DMS114 treated with DMSO at 0.1 percent for 48 hours (cell line): Measurements from ENCODE around the gene KEAP1.
"Not testable (repeated sequence)": the region's sequence is repeated elsewhere in the genome, so short reads cannot be mapped to it uniquely, and the experiment has no call there.

Experiments used
- DNase-seq: peaks from one replicate; lab custom pipeline; 2025; ENCODE audit not compliant: unreplicated experiment; lab: John Stamatoyannopoulos, UW

KEAP1 gene

DNA sequence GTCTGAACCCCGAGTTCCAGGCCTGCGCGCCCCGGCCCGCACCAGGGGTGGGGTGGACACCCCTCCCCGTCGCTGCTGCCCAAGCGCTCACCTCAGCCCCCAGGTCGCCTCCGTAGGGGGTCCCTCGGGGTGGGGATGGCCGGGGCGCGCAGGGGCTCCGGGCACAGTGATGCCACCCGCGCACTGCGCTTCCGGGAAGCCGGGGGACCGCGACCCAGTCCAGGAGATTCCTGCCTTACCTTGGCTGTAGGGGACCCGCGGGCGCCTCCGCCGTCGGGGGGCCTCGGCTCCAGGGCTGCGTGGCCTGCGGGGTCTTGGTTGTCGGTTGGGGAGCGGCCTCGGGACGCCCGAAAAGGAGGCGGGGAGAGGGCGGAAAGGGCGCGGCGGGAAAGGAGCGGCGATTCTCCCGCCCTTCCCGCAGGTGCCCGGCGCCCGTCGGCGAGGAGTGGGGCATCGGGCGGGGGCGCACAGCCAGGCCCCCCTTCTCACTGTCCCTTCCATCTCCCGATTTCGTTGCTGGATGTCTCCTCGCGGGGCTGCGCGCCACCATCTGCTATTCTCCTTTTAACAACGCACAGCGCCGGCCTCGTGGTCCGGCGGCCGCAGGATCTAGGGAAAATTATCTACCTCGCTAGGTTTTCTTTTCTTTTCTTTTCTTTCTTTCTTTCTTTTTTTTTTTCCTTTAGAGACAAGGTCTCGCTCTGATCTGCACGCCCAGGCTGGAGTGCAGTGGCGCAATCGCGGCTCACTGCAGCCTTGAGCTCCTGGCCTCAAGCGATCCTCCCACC is at the start of gene KEAP1:
TSS of gene KEAP1 (minus strand) at position 355 of the 788 bp plus-strand sequence. CDS start 3,323 bp downstream, outside the sequence.
- no peak for DNase-seq

GRCh38 chr19:10552510-10553053 is 49.4 kb upstream of the KEAP1 start:
- DNase-seq = no peak

- no peak for DNase-seq
Measured at GRCh38 chr19:10551698-10552301, 48.6 kb upstream of the KEAP1 start.

- not testable (repeated sequence) for DNase-seq
Measured at GRCh38 chr19:10551006-10551405, 47.9 kb upstream of the KEAP1 start.

- no peak for DNase-seq
Measured at GRCh38 chr19:10550336-10550735, 47.2 kb upstream of the KEAP1 start.

- DNase-seq = no peak
Measured at GRCh38 chr19:10549733-10550132, 46.6 kb upstream of the KEAP1 start.

DNA sequence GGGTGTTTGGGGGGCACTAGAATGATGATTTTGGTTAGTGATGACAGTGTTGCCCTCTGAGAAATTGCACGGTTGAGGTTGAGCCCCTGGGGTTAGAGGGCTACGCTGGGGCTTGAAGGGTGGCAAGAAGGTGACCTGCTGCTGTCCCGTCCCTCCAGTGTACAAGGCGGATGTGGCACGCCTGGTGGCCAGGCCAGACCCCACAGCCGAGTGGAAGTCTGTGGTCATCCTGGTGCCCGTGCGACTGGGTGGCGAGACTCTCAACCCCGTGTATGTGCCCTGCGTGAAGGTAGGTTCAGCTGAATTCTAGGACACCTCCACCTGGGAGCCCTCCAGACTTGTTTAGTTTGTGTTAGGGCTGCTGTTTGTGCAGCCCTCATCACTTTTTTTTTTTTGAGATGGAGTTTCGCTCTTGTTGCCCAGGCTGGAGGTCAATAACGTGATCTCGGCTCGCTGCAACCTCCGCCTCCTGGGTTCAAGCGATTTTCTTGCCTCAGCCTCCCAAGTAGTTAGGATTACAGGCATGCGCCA is 45.7 kb upstream of the KEAP1 start:
- no peak for DNase-seq

- no peak for DNase-seq
Measured at GRCh38 chr19:10546817-10547216, 43.7 kb upstream of the KEAP1 start.

GRCh38 chr19:10544753-10545251 is 41.6 kb upstream of the KEAP1 start:
- no peak for DNase-seq

- DNase-seq = no peak
Measured at GRCh38 chr19:10544242-10544752, 41.1 kb upstream of the KEAP1 start.

DNA sequence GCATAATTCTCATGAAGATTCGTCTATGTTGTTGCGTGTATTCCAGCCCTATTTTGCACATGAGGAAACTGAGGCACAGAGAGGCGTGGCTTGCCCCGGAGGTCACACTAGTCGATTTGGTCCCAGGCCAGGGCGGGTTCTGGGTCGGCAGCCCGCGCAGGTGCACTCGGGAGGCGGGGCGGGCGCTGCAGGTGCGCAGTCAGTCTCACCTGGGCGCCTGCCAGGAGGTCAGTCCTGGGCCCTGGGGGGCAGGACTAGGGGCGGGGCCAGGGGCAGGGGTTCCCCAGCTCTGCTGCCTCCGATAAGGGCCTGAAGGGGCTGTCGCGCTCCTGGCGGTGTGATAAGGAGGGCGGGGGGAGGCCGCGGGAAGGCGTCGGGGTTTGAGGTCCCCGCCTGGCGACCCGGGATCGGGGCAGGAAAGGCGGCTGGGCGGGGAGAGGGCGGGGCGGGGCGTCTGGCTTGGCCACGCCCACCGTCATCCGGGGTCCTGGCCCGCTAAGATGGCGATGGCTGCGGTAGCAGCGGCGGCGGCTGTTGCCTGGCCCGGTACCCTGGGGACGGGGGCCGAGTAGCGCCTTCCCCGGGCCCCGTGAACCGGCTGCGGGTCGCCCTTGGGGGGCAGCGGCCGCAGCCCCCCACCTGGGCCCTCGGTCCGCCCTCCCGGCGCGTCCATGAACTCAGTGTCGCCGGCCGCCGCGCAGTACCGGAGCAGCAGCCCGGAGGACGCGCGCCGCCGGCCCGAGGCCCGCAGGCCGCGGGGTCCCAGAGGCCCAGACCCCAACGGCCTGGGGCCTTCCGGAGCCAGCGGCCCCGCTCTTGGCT is 40.5 kb upstream of the KEAP1 start, which contains the start of gene ATG4D:
TSS of gene ATG4D (plus strand) at position 485 of the 822 bp plus-strand sequence. CDS start at position 672, 187 bp downstream.
- no peak for DNase-seq

DNA sequence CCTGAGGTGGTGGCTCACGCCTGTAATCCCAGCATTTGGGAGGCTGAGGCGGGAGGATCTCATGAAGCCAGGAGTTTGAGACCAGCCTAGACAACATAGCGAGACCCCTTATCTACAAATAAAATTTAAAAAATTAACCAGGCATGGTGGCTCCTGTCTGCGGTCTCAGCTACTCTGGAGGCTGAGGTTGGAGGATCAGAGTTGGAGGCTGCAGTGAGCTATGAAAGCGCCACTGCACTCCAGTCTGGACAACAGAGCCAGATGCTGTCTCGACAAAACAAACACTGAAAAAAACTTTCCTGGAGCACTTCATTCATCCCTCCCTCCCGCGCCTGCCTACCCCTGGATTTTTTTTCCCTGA is 39.9 kb upstream of the KEAP1 start:
- DNase-seq = no peak

- not testable (repeated sequence) for DNase-seq
Measured at GRCh38 chr19:10539016-10539415, 35.9 kb upstream of the KEAP1 start.

DNA sequence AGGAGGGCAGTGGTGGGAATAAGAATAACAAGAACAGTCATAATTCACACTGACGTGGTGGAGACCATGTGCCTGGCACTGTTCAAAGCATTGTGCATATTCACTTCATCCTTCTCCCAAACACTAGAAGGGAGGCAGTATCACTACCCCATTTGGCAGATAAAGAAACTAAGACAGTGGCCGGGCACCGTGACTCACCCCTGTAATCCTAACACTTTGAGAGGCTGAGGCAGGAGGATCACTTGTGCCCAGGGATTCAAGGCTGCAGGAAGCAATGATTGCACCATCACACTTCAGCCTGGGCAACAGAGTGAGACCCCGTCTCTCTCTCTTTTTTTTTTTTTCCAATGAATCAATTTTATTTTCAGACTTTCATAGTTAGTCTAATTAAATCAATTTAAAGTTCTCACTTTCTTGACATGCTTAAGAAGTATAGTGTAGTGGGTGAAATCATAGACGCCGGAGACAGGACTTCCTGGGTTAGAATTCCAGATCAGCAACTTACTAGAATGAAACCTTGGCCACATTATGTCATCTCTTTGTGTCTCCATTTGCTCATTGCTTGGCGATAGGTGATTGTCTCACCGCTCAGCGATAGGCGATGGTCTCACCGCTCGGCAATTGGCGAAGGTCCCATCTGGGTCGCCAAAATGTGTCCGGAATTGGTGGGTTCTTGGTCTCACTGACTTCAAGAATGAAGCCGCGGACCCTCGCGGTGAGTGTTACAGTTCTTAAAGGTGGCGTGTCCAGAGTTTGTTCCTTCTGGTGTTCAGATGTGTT is 35.2 kb upstream of the KEAP1 start:
- no peak for DNase-seq

- no peak for DNase-seq
Measured at GRCh38 chr19:10537668-10538067, 34.5 kb upstream of the KEAP1 start.

DNA sequence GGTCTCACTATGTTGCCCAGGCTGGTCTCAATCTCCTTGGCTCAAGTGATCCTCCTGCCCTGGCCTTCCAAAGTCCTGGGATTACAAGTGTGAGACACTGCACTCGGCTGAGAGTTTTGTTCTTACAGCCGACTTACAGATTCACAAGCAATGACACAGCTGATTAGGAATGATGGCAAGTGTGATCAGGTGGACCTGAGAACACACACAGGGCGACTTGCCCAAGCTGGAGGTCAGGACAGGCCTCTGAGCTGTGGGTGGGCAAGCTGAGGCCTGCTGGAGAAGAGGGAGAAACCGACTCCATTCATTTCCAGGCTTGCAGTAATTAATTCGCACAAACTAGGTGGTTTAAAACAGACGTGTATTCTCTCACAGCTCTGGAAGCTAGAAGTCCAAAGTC is 32.5 kb upstream of the KEAP1 start:
- DNase-seq = no peak

DNA sequence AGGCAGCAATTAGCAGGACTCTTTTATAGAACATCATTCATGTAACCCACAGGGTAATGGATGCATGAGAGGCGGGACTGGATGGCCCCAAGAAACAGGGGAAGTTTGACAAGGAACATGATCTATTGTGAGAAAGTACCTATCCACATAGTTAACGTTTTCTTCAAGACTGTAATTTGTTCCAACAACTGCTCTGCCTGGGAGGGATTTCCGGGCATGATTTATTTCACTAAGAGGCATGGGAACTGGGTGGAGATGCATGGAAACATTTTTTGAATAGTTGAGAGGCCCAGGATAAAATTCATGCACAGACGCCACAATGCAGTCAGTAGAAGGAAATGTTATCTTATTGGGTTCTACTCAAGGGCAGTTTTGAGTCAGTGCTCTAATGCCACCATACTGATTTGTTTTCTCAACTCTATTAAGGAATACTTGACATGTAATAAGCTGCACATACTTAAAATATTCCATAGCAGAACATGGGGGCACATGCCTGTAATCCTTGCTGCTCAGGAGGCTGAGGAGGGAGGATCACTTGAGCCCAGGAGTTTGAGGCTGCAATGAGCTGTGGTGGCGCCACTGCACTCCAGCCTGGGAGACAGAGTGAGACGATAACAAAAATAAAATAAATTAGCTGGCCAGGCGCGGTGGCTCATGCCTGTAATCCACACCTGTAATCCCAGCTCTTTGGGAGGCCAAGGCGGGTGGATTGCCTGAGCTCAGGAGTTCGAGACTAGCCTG is 30.7 kb upstream of the KEAP1 start:
- DNase-seq = no peak

- DNase-seq = no peak
Measured at GRCh38 chr19:10532457-10532856, 29.3 kb upstream of the KEAP1 start.

- DNase-seq = not testable (repeated sequence)
Measured at GRCh38 chr19:10526887-10527286, 23.7 kb upstream of the KEAP1 start.
